Aorta (tissue), 5 donors: ENCODE measurements around the gene CATSPER1. TPM values are rescaled to one million over a fixed set of nuclear protein-coding genes. Genes with fewer than 3 reads are reported as not detected.

Experiments
- ATAC-seq: fragments of 200-7000 bp; cut with Tn5 transposase; one replicate; pipeline ENCODE4 v1.9.1; 2022; ENCODE audit warnings: moderate library complexity; ENCODE audit not compliant: low FRiP score
- DNase-seq, 2 donors: peaks; one replicate each; pipeline ENCODE4 v3.0.0-alpha.2; 2020
- H3K27ac ChIP-seq, 2 donors: one replicate each; pipeline ENCODE4 v1.5.1; 2013; ENCODE audit warnings: low read length in 2 of 2, mild to moderate bottlenecking in 2 of 2, moderate library complexity in 2 of 2, control low read depth in 1 of 2, inconsistent platforms in 1 of 2, low read depth in 1 of 2
- H3K27me3 ChIP-seq, 2 donors: one replicate each; pipeline ENCODE4 v1.6.1; 2013; ENCODE audit warnings: control low read depth in 1 of 2, low read length in 1 of 2, mild to moderate bottlenecking in 1 of 2, moderate library complexity in 1 of 2; ENCODE audit not compliant: insufficient read depth in 2 of 2, control insufficient read depth in 1 of 2
- H3K36me3 ChIP-seq, 2 donors: one replicate each; pipeline ENCODE4 v1.6.1; 2013; ENCODE audit warnings: control low read depth in 1 of 2, low read length in 1 of 2, mild to moderate bottlenecking in 1 of 2; ENCODE audit not compliant: insufficient read depth in 2 of 2, control insufficient read depth in 1 of 2
- H3K4me1 ChIP-seq, 2 donors: one replicate each; pipeline ENCODE4 v1.6.1; 2013; ENCODE audit warnings: low read length in 2 of 2, control low read depth in 1 of 2, mild to moderate bottlenecking in 1 of 2, moderate library complexity in 1 of 2; ENCODE audit not compliant: insufficient read depth in 2 of 2, control insufficient read depth in 1 of 2
- H3K4me3 ChIP-seq, 2 donors: one replicate each; pipeline ENCODE4 v1.5.1; 2013; ENCODE audit warnings: low read length in 2 of 2, control low read depth in 1 of 2, mild to moderate bottlenecking in 1 of 2
- H3K9me3 ChIP-seq: one replicate; pipeline ENCODE4 v1.6.1; 2013; ENCODE audit warnings: mild to moderate bottlenecking, low read length; ENCODE audit not compliant: control insufficient read depth
- WGBS, 2 donors: extraction: QIAGEN DNeasy Blood & Tissue Kit; methylation state at CpG; one replicate each; pipeline ENCODE4 v1.1.7; 2013; 5-methylcytosine and 5-hydroxymethylcytosine counted together
- intact Hi-C, 2 donors: fragments of 100-400 bp; cut with DNase I; formaldehyde crosslinking; loops; one replicate each; pipeline versions ENCODE4 v1.14.2 to v1.15.0; 2022
- long read RNA-seq, 2 donors: library from polyadenylated mRNA; unstranded; transcript quantifications; one replicate each; pipeline ENCODE4 v2.0.0, GENCODE V29; 2020 to 2021
- polyA plus RNA-seq, 2 donors: library from polyadenylated mRNA; stranded (reverse); fragments of 200-250 nt; gene quantifications; one replicate each; pipeline ENCODE4 v1.2.3, GENCODE V29; 2013
- total RNA-seq, 2 donors: library from RNA; stranded (reverse); fragmentation: NEBNext Ultra II Directional; extraction: Animal tissue kit (Norgen Biotek cat#: 25700); gene quantifications; one replicate each; pipeline ENCODE4 v1.2.1, GENCODE V29; 2021
- donor health status: healthy with polysubstance abuse.
- donor health status: Bipolar disorder and iron deficiency.
- donor health status: DM: no; HTN: no; CAD: no.
- donor health status: DM: no; HTN: no; CAD: no.
- donor health status: DM: yes; HTN: yes; CAD: no.

Gene CATSPER1
- total RNA-seq (1 to 10 TPM; 1.0 to 1.2 TPM), polyA plus RNA-seq (under 1 TPM in 1 of 2 donors, not detected in 1; 0.10 TPM)
- long read RNA-seq, donor 1, partial matches to known transcripts, result 0 of 24 reads
- long read RNA-seq, donor 1, other reads (novel, unspliced or antisense), result 24 of 24 reads
- long read RNA-seq, donor 2, partial matches to known transcripts, result 0 of 8 reads
- long read RNA-seq, donor 2, other reads (novel, unspliced or antisense), result 8 of 8 reads

GRCh38 chr11:66026017-66026529 is at the start of gene CATSPER1:
TSS of gene CATSPER1 (minus strand) at chr11:66026479. CDS start at chr11:66026379, 100 bp downstream.
- H3K9me3 ChIP-seq, result no peaks in the 10 kb centered on the region
- H3K27ac ChIP-seq, result no peak within 1 kb of the TSS
- ATAC-seq, result no peak
- no peaks in the 10 kb centered on the region for H3K27me3 ChIP-seq
- H3K4me1 ChIP-seq, result no peaks in the 10 kb centered on the region
- intact Hi-C loops, result loop anchor here in 1 of 2 donors (10.0 kb wide), 1 partner anchor 141 kb away; the partner anchor contains the start of gene FIBP
- H3K4me3 ChIP-seq, result no peak within 1 kb of the TSS
- WGBS, 2 donors, result 86 to 87% methylated on average over 18 of the region's 18 CpGs
- no peaks in the 10 kb centered on the region for H3K36me3 ChIP-seq
- DNase-seq, result no peak

DNA sequence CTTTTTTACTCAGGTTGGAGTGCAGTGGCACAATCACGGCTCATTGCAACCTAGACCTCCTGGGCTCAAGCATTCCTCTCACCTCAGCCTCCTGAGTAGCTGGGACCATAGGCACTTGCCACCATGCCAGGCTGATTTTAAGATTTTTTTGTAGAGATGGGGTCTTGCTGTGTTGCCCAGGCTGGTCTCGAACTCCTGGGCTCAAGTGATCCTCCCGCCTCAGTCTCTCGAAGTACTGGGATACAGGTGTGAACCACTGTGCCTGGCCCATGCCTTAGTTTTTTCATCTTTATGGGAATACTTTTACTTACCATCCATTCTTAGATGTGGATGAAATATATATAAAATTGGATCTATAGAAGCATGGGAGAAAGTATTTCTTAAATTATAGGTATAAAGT is 49.0 kb upstream of the CATSPER1 start:
- 96 to 97% methylated on average over 4 of the region's 4 CpGs for WGBS, 2 donors

GRCh38 chr11:66073669-66074068 is 47.4 kb upstream of the CATSPER1 start:
- ATAC-seq, result no peak
- intact Hi-C loops, result loop anchor here in 1 of 2 donors (10.0 kb wide), 1 partner anchor 191 kb away; the partner anchor contains the start of gene RAB1B
- no peaks in the 10 kb centered on the region for H3K27me3 ChIP-seq

More for the DNA sequence above, 49.0 kb upstream of the CATSPER1 start:
- Histone ChIP-seq H3K4me1 (peaks cover 0 to 3% of the 10 kb centered on the region in 2 donors), H3K9me3 (no peaks in the 10 kb centered on the region), H3K27me3 (no peaks in the 10 kb centered on the region), H3K36me3 (peaks cover 0 to 2% of the 10 kb centered on the region in 2 donors), H3K27ac (no peak overlapping the region), H3K4me3 (no peak overlapping the region)
- intact Hi-C loops, result loop anchor here in 1 of 2 donors (10.0 kb wide), 1 partner anchor 190 kb away; the partner anchor contains the start of gene RAB1B
- ATAC-seq (no peak), DNase-seq (no peak)

GRCh38 chr11:66072518-66072917 is 46.2 kb upstream of the CATSPER1 start:
- Histone ChIP-seq H3K27me3 (no peaks in the 10 kb centered on the region), H3K36me3 (peaks cover 0 to 5% of the 10 kb centered on the region in 2 donors), H3K4me1 (peaks cover 0 to 3% of the 10 kb centered on the region in 2 donors), H3K27ac (peak overlapping the region in 1 of 2 donors; percentile 13), H3K9me3 (no peaks in the 10 kb centered on the region), H3K4me3 (no peak overlapping the region)
- DNase-seq (no peak), ATAC-seq (no peak)
- intact Hi-C loops, result loop anchor here in 1 of 2 donors (10.0 kb wide), 1 partner anchor 192 kb away; the partner anchor contains the start of gene RAB1B
- 61 to 62% methylated on average over 8 of the region's 8 CpGs for WGBS, 2 donors

More at GRCh38 chr11:66073669-66074068, 47.4 kb upstream of the CATSPER1 start:
- 89 to 96% methylated on average over 1 of the region's 1 CpG for WGBS, 2 donors
- Histone ChIP-seq H3K27ac (no peak overlapping the region), H3K36me3 (peaks cover 0 to 2% of the 10 kb centered on the region in 2 donors), H3K9me3 (no peaks in the 10 kb centered on the region), H3K4me1 (peaks cover 0 to 3% of the 10 kb centered on the region in 2 donors), H3K4me3 (no peak overlapping the region)
- DNase-seq, result no peak

- no peak for ATAC-seq
- Histone ChIP-seq H3K4me1 (peaks cover 0 to 3% of the 10 kb centered on the region in 2 donors), H3K36me3 (peaks cover 0 to 7% of the 10 kb centered on the region in 2 donors), H3K4me3 (no peak overlapping the region), H3K27me3 (no peaks in the 10 kb centered on the region), H3K9me3 (no peaks in the 10 kb centered on the region), H3K27ac (no peak overlapping the region)
- intact Hi-C loops, result loop anchor here in 1 of 2 donors (10.0 kb wide), 1 partner anchor 193 kb away; the partner anchor contains the start of gene RAB1B
- no peak for DNase-seq
- WGBS, 2 donors, result 86 to 92% methylated on average over 3 of the region's 3 CpGs
Measured at GRCh38 chr11:66072081-66072480, 45.8 kb upstream of the CATSPER1 start.

DNA sequence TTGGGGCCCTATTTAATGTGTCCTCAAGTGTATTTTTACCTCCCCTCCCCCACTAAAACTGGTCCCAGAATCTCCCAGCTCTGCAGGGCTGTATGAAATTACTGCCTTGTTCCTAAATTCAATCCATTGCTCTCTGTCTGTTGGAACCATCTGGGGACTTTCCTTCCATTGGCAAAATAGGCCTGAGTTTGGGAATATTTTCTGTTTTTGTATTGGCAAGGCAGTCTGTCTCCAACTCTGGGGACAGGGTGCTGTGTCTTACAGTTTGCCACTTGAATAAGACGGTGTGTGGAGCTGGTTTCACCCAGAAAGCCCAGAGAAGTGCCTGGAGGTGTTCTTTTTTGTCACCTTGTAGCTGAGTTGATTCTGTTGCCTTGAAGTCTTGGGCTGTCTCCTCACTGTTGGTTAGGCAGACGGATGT is 45.1 kb upstream of the CATSPER1 start:
- H3K4me1 ChIP-seq, result peaks cover 0 to under 1% of the 10 kb centered on the region in 2 donors
- 6 to 8% methylated on average over 2 of the region's 2 CpGs for WGBS, 2 donors
- DNase-seq (no peak), ATAC-seq (no peak)
- no peaks in the 10 kb centered on the region for H3K9me3 ChIP-seq
- peak overlapping the region; percentile 10 to 76 for H3K27ac ChIP-seq
- intact Hi-C loops, result loop anchor here in 1 of 2 donors (10.0 kb wide), 1 partner anchor 193 kb away; the partner anchor contains the start of gene RAB1B
- no peaks in the 10 kb centered on the region for H3K27me3 ChIP-seq
- H3K36me3 ChIP-seq, result peaks cover 0 to 7% of the 10 kb centered on the region in 2 donors
- H3K4me3 ChIP-seq, result peak overlapping the region; percentile 69 to 85

DNA sequence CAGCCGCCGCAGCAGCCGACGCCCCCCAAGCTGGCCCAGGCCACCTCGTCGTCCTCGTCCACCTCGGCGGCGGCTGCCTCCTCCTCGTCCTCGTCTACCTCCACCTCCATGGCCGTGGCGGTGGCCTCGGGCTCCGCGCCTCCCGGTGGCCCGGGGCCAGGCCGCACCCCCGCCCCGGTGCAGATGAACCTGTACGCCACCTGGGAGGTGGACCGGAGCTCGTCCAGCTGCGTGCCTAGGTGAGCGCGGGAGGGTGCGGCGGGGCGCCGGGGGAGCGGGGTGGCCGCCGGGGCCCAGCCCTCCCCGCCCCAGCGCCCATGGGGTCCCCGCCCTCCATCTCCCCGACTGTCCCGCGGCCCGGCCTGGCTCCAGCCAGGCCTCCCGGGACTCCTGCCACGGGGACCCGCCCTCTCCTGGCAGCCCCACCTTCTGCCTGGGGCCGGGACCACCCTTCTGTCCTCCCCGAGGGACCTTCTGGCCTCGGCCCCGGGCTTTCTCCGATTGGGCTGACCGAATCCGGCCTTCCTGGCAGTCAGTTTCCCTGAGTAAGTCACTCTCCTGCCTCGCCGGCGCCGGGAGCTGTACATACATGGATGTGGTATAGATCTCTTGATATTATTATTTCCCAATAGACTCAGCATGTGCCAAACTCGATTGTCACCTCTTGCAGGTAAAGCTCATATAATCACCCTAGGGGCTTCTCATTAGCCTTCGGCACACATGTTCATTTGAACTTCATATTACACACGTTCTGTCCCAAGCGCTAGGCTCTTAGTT is 44.5 kb upstream of the CATSPER1 start:
- Histone ChIP-seq H3K27me3 (no peaks in the 10 kb centered on the region), H3K9me3 (no peaks in the 10 kb centered on the region), H3K27ac (peak overlapping the region; percentile 18 to 76), H3K4me3 (peak overlapping the region; percentile 69 to 85), H3K36me3 (peaks cover 0 to 7% of the 10 kb centered on the region in 2 donors), H3K4me1 (no peaks in the 10 kb centered on the region)
- WGBS, 2 donors, result 0 to 1% methylated on average over 36 to 60 of the region's 60 CpGs
- peak; percentile 84 to 91 for DNase-seq
- ATAC-seq, result peak; percentile 42
- intact Hi-C loops, result loop anchor here in 1 of 2 donors (10.0 kb wide), 1 partner anchor 194 kb away; the partner anchor contains the start of gene RAB1B
